Neuronal stem cell (in vitro differentiated cells): ENCODE results near the gene BARX2.

Experiments used
- DNase-seq: peaks from one replicate; pipeline ENCODE4 v3.0.0-alpha.2; 2013; ENCODE audit warnings: low spot score
- H2AFZ ChIP-seq: one replicate; pipeline ENCODE4 v1.6.1; 2013; ENCODE audit warnings: mild to moderate bottlenecking, low read length, inconsistent platforms
- H2AK5ac ChIP-seq: 2 replicates; pipeline ENCODE4 v1.6.1; 2013; ENCODE audit warnings: low read depth, mild to moderate bottlenecking, inconsistent platforms, low read length, moderate library complexity, mixed read lengths
- H2BK120ac ChIP-seq: 2 replicates; pipeline ENCODE4 v1.6.1; 2013; ENCODE audit warnings: low read depth, mild to moderate bottlenecking, inconsistent platforms, low read length, moderate library complexity, mixed read lengths
- H2BK12ac ChIP-seq: one replicate; pipeline ENCODE4 v1.6.1; 2013; ENCODE audit warnings: low read length, inconsistent platforms
- H2BK15ac ChIP-seq: 2 replicates; pipeline ENCODE4 v1.6.1; 2013; ENCODE audit warnings: mild to moderate bottlenecking, low read length, inconsistent platforms, mixed read lengths
- H2BK5ac ChIP-seq: one replicate; pipeline ENCODE4 v1.6.1; 2013; ENCODE audit warnings: inconsistent platforms, mild to moderate bottlenecking, low read length, moderate library complexity
- H3K14ac ChIP-seq: one replicate; pipeline ENCODE4 v1.6.1; 2013; ENCODE audit warnings: low read length, inconsistent platforms
- H3K18ac ChIP-seq: 2 replicates; pipeline ENCODE4 v1.6.1; 2013; ENCODE audit warnings: low read length, inconsistent platforms
- H3K23ac ChIP-seq: 2 replicates; pipeline ENCODE4 v1.6.1; 2013; ENCODE audit warnings: low read depth, mild to moderate bottlenecking, mixed read lengths, low read length, inconsistent platforms; ENCODE audit not compliant: poor library complexity
- H3K27ac ChIP-seq: replicated peaks from 3 replicates; pipeline ENCODE4 v1.5.1; 2013; ENCODE audit warnings: low read length, inconsistent platforms
- H3K27me3 ChIP-seq, 3 experiments: 2 replicates each; pipeline ENCODE4 v1.6.1; 2013; ENCODE audit warnings: low read length in 3 of 3, mild to moderate bottlenecking in 2 of 3, inconsistent platforms in 1 of 3, low read depth in 1 of 3, mixed read lengths in 1 of 3, moderate library complexity in 1 of 3; ENCODE audit not compliant: control insufficient read depth in 3 of 3, insufficient read depth in 3 of 3
- H3K36me3 ChIP-seq, 2 donors: replicated peaks in 1 of 2; 2 replicates each; pipeline ENCODE4 v1.6.1; 2013; ENCODE audit warnings: low read length in 2 of 2; ENCODE audit not compliant: control insufficient read depth in 2 of 2, insufficient read depth in 2 of 2
- H3K4ac ChIP-seq: 2 replicates; pipeline ENCODE4 v1.6.1; 2013; ENCODE audit warnings: inconsistent platforms, mild to moderate bottlenecking, low read length, moderate library complexity
- H3K4me1 ChIP-seq, 2 donors: 1 replicate in 1 of 2; 2 replicates in 1 of 2; pipeline ENCODE4 v1.6.1; 2013; ENCODE audit warnings: low read length in 2 of 2, low read depth in 1 of 2; ENCODE audit not compliant: control insufficient read depth in 2 of 2, insufficient read depth in 1 of 2
- H3K4me2 ChIP-seq: one replicate; pipeline ENCODE4 v1.6.1; 2013; ENCODE audit warnings: mild to moderate bottlenecking, low read length, inconsistent platforms; ENCODE audit not compliant: insufficient read depth, poor library complexity, severe bottlenecking
- H3K4me3 ChIP-seq, 2 donors: 2 replicates each; pipeline ENCODE4 v1.5.1; 2013; ENCODE audit warnings: low read length in 2 of 2, mild to moderate bottlenecking in 2 of 2, inconsistent platforms in 1 of 2, moderate library complexity in 1 of 2
- H3K79me1 ChIP-seq: one replicate; pipeline ENCODE4 v1.6.1; 2013; ENCODE audit warnings: low read depth, mild to moderate bottlenecking, inconsistent platforms, low read length, moderate library complexity
- H3K9ac ChIP-seq: one replicate; pipeline ENCODE4 v1.6.1; 2013; ENCODE audit warnings: mild to moderate bottlenecking, low read depth, low read length, inconsistent platforms; ENCODE audit not compliant: poor library complexity
- H3K9me3 ChIP-seq, 2 donors: replicated peaks in 1 of 2; 2 replicates each; pipeline versions ENCODE3 to v1.6.1; 2013; ENCODE audit warnings: low read length in 2 of 2, mild to moderate bottlenecking in 2 of 2, inconsistent platforms in 1 of 2, low read depth in 1 of 2, mixed read lengths in 1 of 2, moderate library complexity in 1 of 2; ENCODE audit not compliant: control insufficient read depth in 2 of 2, insufficient read depth in 1 of 2
- H4K8ac ChIP-seq: one replicate; pipeline ENCODE4 v1.6.1; 2013; ENCODE audit warnings: low read depth, mild to moderate bottlenecking, inconsistent platforms, low read length, moderate library complexity
- H4K91ac ChIP-seq: one replicate; pipeline ENCODE4 v1.6.1; 2013; ENCODE audit warnings: low read length, low read depth, mild to moderate bottlenecking, inconsistent platforms; ENCODE audit not compliant: poor library complexity
- WGBS, 2 donors: extraction: QIAGEN DNeasy Blood & Tissue Kit; methylation state at CpG; one replicate each; pipeline ENCODE4 v1.1.7; 2013; ENCODE audit warnings: missing lambda C conversion rate in 2 of 2, mixed read lengths in 1 of 2; ENCODE audit not compliant: insufficient read length in 2 of 2, insufficient replicate concordance in 1 of 2; ENCODE audit errors: extremely low coverage in 2 of 2; 5-methylcytosine and 5-hydroxymethylcytosine counted together

The BARX2 gene

DNA sequence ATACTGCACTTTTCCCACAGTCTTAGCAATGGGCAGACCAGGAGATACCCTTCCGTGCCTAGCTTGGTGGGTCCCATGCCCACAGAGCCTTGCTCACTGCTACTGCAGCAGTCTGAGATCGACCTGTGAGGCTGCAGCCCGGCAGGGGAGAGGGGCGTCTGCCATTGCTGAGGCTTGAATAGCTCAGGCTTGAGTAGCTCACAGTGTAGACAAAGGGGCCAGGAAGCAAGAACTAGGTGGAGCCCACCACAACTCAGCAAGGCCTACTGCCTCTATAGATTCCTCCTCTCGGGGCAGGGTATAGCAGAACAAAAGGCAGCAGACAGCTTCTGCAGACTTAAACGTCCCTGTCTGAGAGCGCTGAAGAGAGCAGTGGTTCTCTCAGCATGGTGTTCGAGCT lies 118.1 kb downstream of the BARX2 start:
- Histone ChIP-seq H4K8ac (no peak overlapping the region), H2AFZ (no peak overlapping the region), H3K27me3 (no peaks in the 10 kb centered on the region), H3K14ac (no peak overlapping the region), H4K91ac (no peak overlapping the region), H3K4me1 (peaks cover 0 to 1% of the 10 kb centered on the region in 2 donors), H3K79me1 (no peaks in the 10 kb centered on the region), H2BK120ac (no peak overlapping the region), H2BK15ac (no peak overlapping the region), H3K23ac (no peak overlapping the region), H3K4me3 (no peak overlapping the region), H3K4ac (no peak overlapping the region), H3K18ac (no peak overlapping the region), H2BK12ac (no peak overlapping the region), H3K4me2 (no peak overlapping the region), H3K9ac (no peak overlapping the region), H2BK5ac (no peak overlapping the region), H2AK5ac (no peak overlapping the region), H3K9me3 (no peaks in the 10 kb centered on the region), H3K36me3 (no peaks in the 10 kb centered on the region), H3K27ac (no peak overlapping the region)
- WGBS, 2 donors = no CpG with 5 or more reads among the region's 8 CpGs
- DNase-seq = no peak
